22Rv1 (cell line): ENCODE data around the gene KLHL17.

ENCODE experiments used
- H3K27ac ChIP-seq: fragments of 450-650 bp; 2 replicates; pipeline ENCODE4 v1.5.1; 2017
- CTCF ChIP-seq: fragments of 450-650 bp; IDR thresholded peaks from 2 replicates; pipeline ENCODE4 v1.5.1; 2017; ENCODE audit warnings: mild to moderate bottlenecking
- ZFX ChIP-seq: fragments of 450-650 bp; IDR thresholded peaks from 2 replicates; pipeline ENCODE4 v1.6.1; 2017; ENCODE audit warnings: antibody characterized with exemption, borderline replicate concordance

The KLHL17 gene

DNA sequence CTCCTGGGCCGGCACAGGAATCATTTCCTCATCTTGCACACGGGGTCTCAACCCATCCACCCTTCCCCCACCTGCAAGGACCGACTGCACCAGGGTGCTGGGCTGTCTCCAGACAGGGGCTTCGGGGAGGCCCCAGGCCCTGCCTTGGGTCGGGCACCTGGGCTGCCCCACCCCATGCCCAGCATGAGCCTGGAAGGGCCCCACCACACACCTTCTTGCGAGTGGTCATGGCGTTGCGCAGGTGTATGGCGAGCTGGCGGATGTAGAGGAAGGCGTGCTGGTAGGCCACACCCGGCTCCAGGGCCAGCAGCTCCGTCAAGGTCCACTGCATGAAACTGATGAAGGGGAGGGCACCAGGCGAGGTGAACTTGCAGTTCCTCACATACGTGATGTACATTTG is 8.2 kb upstream of the KLHL17 start:
- TF ChIP-seq CTCF (no peak), ZFX (no peak)
- H3K27ac ChIP-seq: no peak overlapping the region

DNA sequence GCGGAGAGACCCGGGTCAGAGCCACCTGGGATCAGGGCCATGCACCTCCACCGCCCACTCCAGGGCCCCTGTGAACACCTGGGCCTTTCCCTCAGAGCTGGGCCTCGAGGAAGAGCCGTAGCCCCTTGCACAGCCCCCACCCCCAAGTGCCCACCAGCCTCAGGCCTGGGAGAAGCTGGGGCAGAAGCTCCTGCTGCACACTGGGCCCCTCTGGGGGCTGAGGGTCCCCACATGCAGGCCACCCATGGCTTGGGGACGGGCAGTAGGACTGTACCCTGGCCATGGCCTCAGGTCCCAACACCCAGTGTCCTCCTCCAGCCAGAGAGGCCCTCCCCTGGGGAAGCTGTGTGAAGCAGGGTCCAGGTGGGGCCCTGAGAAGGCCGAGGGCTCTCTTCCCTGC is 7.8 kb upstream of the KLHL17 start:
- no peak overlapping the region for H3K27ac ChIP-seq
- TF ChIP-seq ZFX: no peak
- TF ChIP-seq CTCF: no peak

DNA sequence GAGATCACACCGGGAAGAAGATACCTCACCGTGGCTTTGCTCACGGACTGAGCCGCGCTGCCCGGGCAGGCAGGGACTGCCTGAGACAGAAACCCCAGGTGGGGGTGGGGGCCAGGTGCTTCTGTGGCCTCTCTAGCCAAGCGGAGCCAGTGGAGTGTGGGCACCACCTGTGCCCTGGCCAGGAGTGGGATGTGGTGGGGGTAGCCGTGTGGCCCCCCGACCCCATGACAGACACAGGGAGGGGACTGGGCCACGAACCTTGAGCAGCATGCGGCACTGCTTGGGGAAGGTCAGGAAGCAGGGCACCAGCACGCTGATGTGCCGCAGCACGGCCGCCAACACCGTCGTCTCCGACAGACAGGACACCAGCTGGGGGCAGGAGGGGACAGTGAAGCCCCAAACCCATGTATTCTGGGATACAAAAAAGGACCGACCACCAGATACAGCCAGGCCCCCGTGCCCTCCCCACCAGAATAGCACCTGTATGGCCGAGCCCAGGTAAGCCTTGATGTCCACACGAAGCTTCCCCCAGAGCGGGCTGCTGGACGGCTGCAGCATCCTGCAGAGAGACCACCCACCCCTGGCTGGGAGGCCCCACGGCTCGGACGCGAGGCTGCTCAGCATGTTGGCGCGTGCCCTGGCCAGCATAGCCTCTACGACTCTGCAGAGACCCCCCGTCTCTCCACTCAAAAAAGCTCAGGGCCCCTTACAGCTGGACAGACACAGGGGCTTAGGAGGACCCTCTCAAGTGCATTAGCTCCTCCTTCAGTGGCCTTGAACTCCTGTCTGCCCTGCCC is 6.7 kb upstream of the KLHL17 start:
- no peak overlapping the region for H3K27ac ChIP-seq
- TF ChIP-seq ZFX (no peak), CTCF (no peak)

GRCh38 chr1:954927-955326 is 5.5 kb upstream of the KLHL17 start:
- TF ChIP-seq CTCF (no peak), ZFX (no peak)
- H3K27ac ChIP-seq: no peak overlapping the region

DNA sequence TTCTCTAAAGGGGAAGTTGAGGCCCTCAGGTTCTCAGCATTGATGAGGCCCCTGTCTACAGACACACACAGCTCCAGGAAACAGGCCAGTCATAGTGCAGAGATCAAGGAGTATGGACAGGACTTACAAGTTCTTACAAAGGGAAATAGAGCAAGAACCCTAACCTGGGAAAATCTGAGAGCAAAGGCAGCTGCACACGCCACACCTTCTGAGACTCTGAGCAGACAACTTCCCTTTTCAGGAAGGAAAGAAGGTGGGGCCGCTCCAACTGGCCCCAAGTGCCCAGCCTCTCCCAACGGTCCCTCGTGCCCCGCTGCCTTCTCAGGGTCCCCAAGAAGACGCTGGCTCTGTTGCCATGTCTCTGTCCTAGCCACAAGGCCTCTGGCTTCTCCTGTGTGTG is 4.9 kb upstream of the KLHL17 start:
- H3K27ac ChIP-seq: no peak overlapping the region
- no peak for TF ChIP-seq ZFX
- no peak for TF ChIP-seq CTCF

GRCh38 chr1:956636-957035 is 3.7 kb upstream of the KLHL17 start:
- no peak overlapping the region for H3K27ac ChIP-seq

More at GRCh38 chr1:956636-957035, 3.7 kb upstream of the KLHL17 start:
- no peak for TF ChIP-seq ZFX
- no peak for TF ChIP-seq CTCF
